GM23338 (cell line): Measurements from ENCODE around the gene ADSS1. TPM values are rescaled to one million over a fixed set of nuclear protein-coding genes. Genes with fewer than 3 reads are reported as not detected.
A peak's percentile ranks its signal among the peaks of the same experiment; 100 is the strongest.

Source experiments
- ATAC-seq: fragments of 200-7000 bp; cut with Tn5 transposase; 3 replicates; pipeline ENCODE4 v1.9.1; 2020
- DNase-seq: peaks from one replicate; pipeline ENCODE4 v3.0.0-alpha.2; 2015; ENCODE audit warnings: low spot score
- H2AFZ ChIP-seq: fragments of 200-600 bp; sonication (generic); 2 replicates; pipeline ENCODE4 v1.8.0; 2016; ENCODE audit warnings: antibody characterized with exemption, mild to moderate bottlenecking, moderate library complexity
- H3F3A ChIP-seq: fragments of 200-600 bp; sonication (generic); replicated peaks from 2 replicates; pipeline ENCODE4 v1.8.0; 2017; ENCODE audit warnings: antibody characterized with exemption, mixed run types, low read depth
- H3K27ac ChIP-seq: fragments of 200-600 bp; sonication (generic); 2 replicates; pipeline ENCODE4 v1.6.1; 2016; ENCODE audit warnings: low read depth
- H3K27me3 ChIP-seq: fragments of 200-600 bp; sonication (generic); 2 replicates; pipeline ENCODE4 v1.8.0; 2016; ENCODE audit warnings: mild to moderate bottlenecking, mixed run types, moderate library complexity; ENCODE audit not compliant: insufficient read depth
- H3K36me3 ChIP-seq: fragments of 200-600 bp; sonication (generic); 2 replicates; pipeline ENCODE4 v1.8.0; 2016; ENCODE audit warnings: mild to moderate bottlenecking; ENCODE audit not compliant: insufficient read depth
- H3K4me1 ChIP-seq: fragments of 200-600 bp; sonication (generic); 2 replicates; pipeline ENCODE4 v1.8.0; 2016; ENCODE audit warnings: mild to moderate bottlenecking, moderate library complexity; ENCODE audit not compliant: insufficient read depth
- H3K4me2 ChIP-seq: fragments of 200-600 bp; sonication (generic); 2 replicates; pipeline ENCODE4 v1.7.1; 2017; ENCODE audit warnings: mixed run types
- H3K4me3 ChIP-seq: fragments of 200-600 bp; sonication (generic); 2 replicates; pipeline ENCODE4 v1.6.1; 2016; ENCODE audit warnings: mixed run types
- H3K79me2 ChIP-seq: fragments of 200-600 bp; sonication (generic); replicated peaks from 2 replicates; pipeline ENCODE4 v1.8.0; 2017; ENCODE audit warnings: mild to moderate bottlenecking; ENCODE audit not compliant: insufficient read depth
- H3K9me2 ChIP-seq: fragments of 200-600 bp; sonication (generic); 2 replicates; pipeline ENCODE4 v1.8.0; 2017; ENCODE audit not compliant: insufficient read depth
- H4K20me1 ChIP-seq: fragments of 200-600 bp; sonication (generic); replicated peaks from 2 replicates; pipeline ENCODE4 v1.8.0; 2017; ENCODE audit warnings: mild to moderate bottlenecking; ENCODE audit not compliant: insufficient read depth
- H3K27ac Mint-ChIP-seq: 2 replicates; pipeline ENCODE4 v1.8.0; 2020; ENCODE audit warnings: inconsistent platforms, mild to moderate bottlenecking, moderate library complexity, mixed read lengths
- H3K27me3 Mint-ChIP-seq: 3 replicates; pipeline ENCODE4 v1.8.0; 2022; ENCODE audit warnings: low read depth, mild to moderate bottlenecking, moderate library complexity, mixed read lengths, inconsistent platforms; ENCODE audit not compliant: insufficient read depth, poor library complexity
- H3K36me3 Mint-ChIP-seq: 3 replicates; pipeline ENCODE4 v1.8.0; 2021; ENCODE audit warnings: low read depth, mild to moderate bottlenecking, inconsistent platforms, moderate library complexity, mixed read lengths
- H3K4me1 Mint-ChIP-seq: 3 replicates; pipeline ENCODE4 v1.8.0; 2020; ENCODE audit warnings: mild to moderate bottlenecking, inconsistent platforms, mixed read lengths
- H3K4me3 Mint-ChIP-seq: 3 replicates; pipeline ENCODE4 v1.8.0; 2021; ENCODE audit warnings: moderate library complexity, mild to moderate bottlenecking, inconsistent platforms, mixed read lengths
- H3K9me3 Mint-ChIP-seq: 3 replicates; pipeline ENCODE4 v1.8.0; 2020; ENCODE audit warnings: moderate library complexity, mild to moderate bottlenecking, inconsistent platforms, mixed read lengths
- CREB1 ChIP-seq: fragments of 250-450 bp; sonication (Bioruptor Pico); IDR thresholded peaks from 2 replicates; pipeline ENCODE4 v1.5.0; 2020; ENCODE audit warnings: low read depth, mild to moderate bottlenecking, moderate library complexity
- CTCF ChIP-seq, 2 experiments: fragments of 200-600 bp in 1 of 2; sonication (generic) in 1 of 2; conservative IDR thresholded peaks; 2 replicates each; pipeline versions ENCODE4 v1.5.1 to v1.6.1; 2016 to 2017; ENCODE audit warnings: antibody characterized with exemption in 2 of 2, low read depth in 2 of 2, mild to moderate bottlenecking in 2 of 2, moderate library complexity in 1 of 2
- ETS1 ChIP-seq: IDR thresholded peaks from 2 replicates; pipeline ENCODE4 v1.6.1; 2016; ENCODE audit warnings: antibody characterized with exemption
- EZH2 ChIP-seq: fragments of 200-600 bp; sonication (generic); IDR thresholded peaks from one replicate; pipeline ENCODE4 v1.8.0; 2017; ENCODE audit warnings: antibody characterized with exemption, mild to moderate bottlenecking, low read depth; ENCODE audit not compliant: unreplicated experiment
- EZH2phosphoT487 ChIP-seq: fragments of 200-600 bp; sonication (generic); IDR thresholded peaks from one replicate; pipeline ENCODE4 v1.8.1; 2018; ENCODE audit warnings: antibody characterized with exemption; ENCODE audit not compliant: unreplicated experiment
- NANOG ChIP-seq: IDR thresholded peaks from 2 replicates; pipeline ENCODE4 v1.6.1; 2016; ENCODE audit warnings: antibody characterized with exemption, borderline replicate concordance
- POLR2AphosphoS5 ChIP-seq: IDR thresholded peaks from 2 replicates; pipeline ENCODE4 v1.6.1; 2016; ENCODE audit warnings: antibody characterized with exemption, low read depth
- REST ChIP-seq: IDR thresholded peaks from one replicate; pipeline ENCODE4 v1.6.1; 2018; ENCODE audit warnings: antibody characterized with exemption; ENCODE audit not compliant: unreplicated experiment
- STAT1 ChIP-seq: IDR thresholded peaks from one replicate; pipeline ENCODE4 v1.6.1; 2016; ENCODE audit warnings: antibody characterized with exemption; ENCODE audit not compliant: unreplicated experiment
- ZNF331 ChIP-seq: fragments of 250-450 bp; sonication (Bioruptor Pico); IDR thresholded peaks from 2 replicates; pipeline ENCODE4 v1.5.0; 2020; ENCODE audit warnings: low read depth, mild to moderate bottlenecking, moderate library complexity
- ZNF462 ChIP-seq: fragments of 250-450 bp; sonication (Bioruptor Pico); IDR thresholded peaks from 2 replicates; pipeline ENCODE4 v1.5.0; 2020; ENCODE audit warnings: mild to moderate bottlenecking, moderate library complexity
- polyA plus RNA-seq: library from polyadenylated mRNA; unstranded; fragments of >200 nt; fragmentation: Nextera tagmentation; extraction: Ambion mirVana; gene quantifications from 2 replicates; pipeline ENCODE4 v1.2.1, GENCODE V29; 2016
- total RNA-seq: library from RNA; depleted of rRNA; stranded (reverse); fragments of >200 nt; shearing (Covaris generic); gene quantifications from 2 replicates; pipeline ENCODE4 v1.2.3, GENCODE V29; 2014

The ADSS1 gene
- total and polyA plus RNA-seq, 2 experiments from 2014 or later = 9.5 to 11.6 TPM

GRCh38 chr14:104683653-104684448 lies 40.2 kb upstream of the ADSS1 start:
- Histone ChIP-seq H3K27me3 (no peaks in the 10 kb centered on the region), H3K27ac (no peak overlapping the region), H3K4me3 (no peak overlapping the region), H2AFZ (no peak overlapping the region), H3K4me1 (peaks cover 50% of the 10 kb centered on the region), H3K36me3 (no peaks in the 10 kb centered on the region), H3K4me2 (no peak overlapping the region; the same call in 1 of the 2 replicates), H3K9me2 (no peaks in the 10 kb centered on the region), H3K79me2 (no peaks in the 10 kb centered on the region), H3F3A (peaks cover 26% of the 10 kb centered on the region), H4K20me1 (no peaks in the 10 kb centered on the region)
- H3K36me3 Mint-ChIP-seq = no peaks in the 10 kb centered on the region; the same call in 2 of the 3 replicates
- H3K4me1 Mint-ChIP-seq = peaks cover 55% of the 10 kb centered on the region
- H3K27ac Mint-ChIP-seq = peak overlapping the region; percentile 11; the same call in 1 of the 2 replicates
- H3K4me3 Mint-ChIP-seq = no peak overlapping the region; the same call in 2 of the 3 replicates
- ATAC-seq (no peak), DNase-seq (no peak)
- H3K27me3 Mint-ChIP-seq = peaks cover 35% of the 10 kb centered on the region
- TF ChIP-seq ZNF331 (CRISPR knock-in tag) (no peak), STAT1 (no peak), ZNF462 (CRISPR knock-in tag) (no peak), NANOG (no peak), ETS1 (no peak), EZH2phosphoT487 (no peak), CREB1 (CRISPR knock-in tag) (no peak), POLR2AphosphoS5 (no peak), REST (no peak), CTCF (conservative IDR thresholded peaks at IDR 0.05; ENCODE audit: low read depth in 2 of 2) (no peak), EZH2 (no peak)
- H3K9me3 Mint-ChIP-seq = no peaks in the 10 kb centered on the region; the same call in 2 of the 3 replicates
